T-helper 1 cell (primary cell): Measurements from ENCODE around the gene NCAPD3.
"Not testable (repeated sequence)": the region's sequence is repeated elsewhere in the genome, so short reads cannot be mapped to it uniquely, and the experiment has no call there.

Experiments used
- DNase-seq, 5 donors: peaks; one replicate each; pipeline ENCODE4 v3.0.0-alpha.2; 2012 to 2020

The NCAPD3 gene

DNA sequence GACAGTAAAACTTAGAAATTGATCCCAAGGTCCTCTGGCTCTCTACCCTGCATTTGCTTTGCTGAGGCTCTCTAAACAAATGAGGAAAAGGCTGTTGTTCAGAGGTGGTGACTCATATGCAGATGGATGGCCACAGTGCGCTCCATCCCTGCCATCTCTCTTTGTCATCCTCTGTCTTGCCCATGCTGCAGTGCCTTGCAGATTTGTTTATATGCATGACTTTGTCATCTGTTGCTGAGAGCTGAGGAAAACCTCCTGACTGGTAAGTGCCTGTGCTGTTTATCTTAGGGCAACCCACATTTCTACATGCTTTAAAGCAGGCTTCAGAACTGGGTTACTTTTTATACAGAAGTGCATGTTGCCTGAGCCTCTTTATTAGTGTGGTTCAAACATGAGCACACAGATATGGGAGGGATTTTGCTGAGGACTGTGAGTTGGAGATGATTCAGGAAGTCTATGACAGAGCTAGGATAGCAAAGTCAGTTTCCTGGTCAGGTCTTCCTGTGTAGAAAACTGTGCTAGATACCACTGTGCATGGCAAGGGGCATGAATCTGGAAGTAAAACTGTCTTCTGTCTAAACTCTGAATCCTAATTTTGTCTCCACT, 97.4 kb downstream of the NCAPD3 start:
- DNase-seq, result no peak

DNA sequence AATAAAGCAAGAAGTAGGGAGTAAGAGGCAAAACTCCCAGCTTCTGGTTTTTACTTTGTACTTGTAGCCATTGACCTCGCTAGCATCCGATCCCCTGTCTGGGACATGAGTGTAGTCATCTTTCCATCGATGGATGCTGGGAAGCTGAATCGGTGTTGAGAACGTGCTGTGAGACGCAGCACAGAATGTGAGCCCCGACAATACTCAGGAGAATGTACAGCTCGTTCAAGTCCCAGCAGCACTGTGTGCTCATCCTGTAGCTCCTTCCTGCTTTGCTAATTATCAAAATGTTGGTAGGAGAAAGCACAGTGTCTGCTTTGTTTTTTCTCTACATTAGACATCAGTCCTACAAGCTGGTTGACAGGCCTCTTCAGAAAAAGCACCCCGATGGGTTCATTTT, 98.3 kb downstream of the NCAPD3 start:
- no peak for DNase-seq

- no peak for DNase-seq
Measured at GRCh38 chr11:134124660-134125451, 98.9 kb downstream of the NCAPD3 start.

DNA sequence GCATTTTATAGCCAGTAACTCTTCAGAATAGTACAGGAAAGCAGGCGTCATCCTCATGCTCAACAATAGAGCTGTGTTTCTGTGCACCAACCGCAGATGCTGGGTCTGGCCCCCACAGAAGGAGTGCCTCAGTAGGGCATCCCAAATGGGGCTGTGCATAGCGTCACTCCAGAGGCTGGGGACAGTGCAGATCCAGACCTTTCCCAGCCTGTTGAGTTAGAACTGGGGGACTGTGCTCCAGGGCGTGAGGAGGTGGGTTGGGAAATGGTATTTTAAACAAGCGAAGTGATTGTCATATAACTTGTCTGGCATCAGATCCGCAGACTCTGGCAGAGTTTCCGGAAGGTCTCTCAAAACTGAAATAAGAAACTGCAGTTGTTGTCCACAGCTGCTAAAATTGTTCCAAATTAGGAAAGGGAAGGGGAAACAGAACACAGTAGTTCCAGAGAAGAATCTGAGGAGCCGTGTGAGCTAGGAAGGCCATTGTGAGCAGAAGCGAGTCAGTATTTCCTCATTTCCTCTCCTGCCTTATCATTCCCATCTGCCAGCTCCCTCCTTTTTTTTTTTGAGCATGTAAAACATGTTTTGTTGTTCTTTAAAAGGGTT, 102.7 kb downstream of the NCAPD3 start:
- DNase-seq, result no peak

GRCh38 chr11:134120143-134120850, 103.5 kb downstream of the NCAPD3 start:
- no peak for DNase-seq

- DNase-seq, result no peak
Measured at GRCh38 chr11:134119094-134119493, 104.7 kb downstream of the NCAPD3 start.

GRCh38 chr11:134118006-134118405, 105.8 kb downstream of the NCAPD3 start:
- DNase-seq, result no peak

DNA sequence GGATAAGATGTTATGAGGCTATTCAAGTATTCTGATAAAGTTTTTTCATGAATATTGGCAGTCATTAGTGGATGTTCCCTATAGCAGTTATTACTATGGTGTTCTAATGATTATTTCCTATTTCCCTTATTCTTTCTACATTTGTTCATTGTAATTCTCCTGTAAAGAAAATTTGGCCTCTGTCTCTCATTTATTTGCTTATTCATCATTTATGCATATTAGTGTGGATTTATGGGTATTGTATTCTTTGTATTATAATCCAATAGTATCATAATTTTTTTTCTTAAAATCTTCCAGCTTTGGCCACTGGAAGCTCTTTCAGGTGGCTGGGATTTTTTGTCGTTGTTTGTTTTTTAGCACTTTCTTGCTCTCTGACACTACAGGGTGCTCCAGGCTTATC, 107.6 kb downstream of the NCAPD3 start:
- no peak for DNase-seq

- not testable (repeated sequence) for DNase-seq
Measured at GRCh38 chr11:134113787-134114186, 110.0 kb downstream of the NCAPD3 start.

- no peak for DNase-seq
Measured at GRCh38 chr11:134110252-134110815, 113.4 kb downstream of the NCAPD3 start.
